HG03060 (cell line): ENCODE data around the gene NCK2.

Source experiments
- ATAC-seq: cut with Tn5 transposase; IDR thresholded peaks from one replicate; pipeline ENCODE4 v1.9.1; 2021; ENCODE audit warnings: low read depth, moderate number of reproducible peaks; ENCODE audit not compliant: unreplicated experiment

NCK2 gene

DNA sequence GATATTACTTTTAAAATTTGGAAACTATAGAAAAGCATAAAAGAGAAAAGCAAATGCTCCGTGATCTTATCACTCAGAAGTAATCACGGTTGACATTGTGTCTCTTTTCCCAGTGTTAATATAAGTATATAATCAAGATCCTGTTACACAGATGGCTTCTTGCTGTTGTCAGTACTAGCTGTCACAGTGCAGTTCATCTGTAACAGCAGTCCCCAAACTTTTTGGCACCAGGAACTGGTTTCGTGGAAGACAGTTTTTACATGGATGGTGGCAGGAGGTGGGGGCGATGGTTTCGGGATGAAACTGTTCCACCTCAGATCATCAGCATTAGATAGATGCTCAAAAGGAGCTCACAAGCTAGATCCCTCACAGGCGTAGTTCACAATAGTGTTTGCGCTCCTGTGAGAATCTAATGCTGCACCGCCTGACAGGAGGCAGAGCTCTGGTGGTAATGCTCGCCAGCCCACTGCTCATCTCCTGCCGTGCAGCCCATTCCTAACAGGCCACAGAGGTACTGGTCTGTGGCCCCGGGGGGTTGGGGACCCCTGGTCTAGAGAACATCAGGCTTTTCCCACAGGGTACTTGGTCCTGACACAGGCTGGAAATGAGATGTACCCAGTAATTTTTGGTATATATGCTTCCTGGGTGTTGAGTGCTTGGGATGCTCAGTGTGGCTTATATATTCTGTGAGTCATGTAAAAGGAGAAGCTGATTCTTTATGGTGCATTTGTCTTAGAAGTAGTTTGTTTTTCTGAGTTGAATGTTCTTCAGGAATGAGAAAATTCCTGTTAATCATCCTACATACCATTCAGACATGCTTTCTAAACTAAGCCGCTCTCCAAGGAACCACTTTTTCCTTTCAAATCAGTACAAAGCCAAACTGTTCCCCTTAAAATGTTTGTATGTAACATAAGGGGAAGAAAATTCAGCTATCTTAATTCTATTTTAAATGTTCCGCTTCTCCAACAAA, 121.8 kb downstream of the NCK2 start:
- no peak for ATAC-seq

DNA sequence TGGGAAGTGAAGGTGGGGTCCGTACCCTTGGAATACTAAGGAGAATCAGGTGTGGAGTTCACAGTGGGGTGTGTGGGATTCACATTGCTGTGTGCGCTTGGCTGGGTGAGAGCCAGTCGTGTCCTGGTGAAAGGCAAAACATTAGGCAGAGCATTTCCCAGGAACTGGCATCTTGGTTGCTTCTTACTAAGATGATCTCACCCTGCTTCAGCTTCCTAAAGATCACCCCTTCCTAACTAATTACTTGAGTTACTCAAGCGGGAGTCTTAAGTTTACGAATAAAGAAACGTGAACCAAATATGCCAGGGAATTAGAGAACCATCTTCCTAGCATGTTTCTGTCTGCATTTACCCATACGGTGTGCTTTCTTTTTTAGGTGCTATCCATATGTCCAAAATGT, 122.9 kb downstream of the NCK2 start:
- ATAC-seq = no peak

DNA sequence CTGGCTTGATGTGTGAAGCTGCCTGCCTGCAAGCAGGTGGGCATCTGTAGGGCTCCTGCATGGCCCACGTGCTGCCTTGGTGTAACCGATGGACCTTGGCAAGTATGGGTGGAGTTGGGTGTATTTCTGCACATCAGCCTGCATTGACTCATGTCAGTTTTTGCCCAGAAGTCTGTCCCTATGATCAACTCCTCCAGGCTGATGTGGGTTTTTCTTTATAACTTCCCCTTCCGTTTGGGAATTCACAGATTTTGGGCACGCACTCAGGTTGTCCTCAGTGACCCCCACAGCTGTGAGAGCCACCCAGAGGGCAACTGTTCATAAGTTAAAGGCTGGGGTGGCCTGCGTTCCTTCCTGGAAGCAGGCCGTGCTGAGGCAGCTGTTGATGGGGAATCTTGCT, 123.3 kb downstream of the NCK2 start:
- ATAC-seq = no peak

DNA sequence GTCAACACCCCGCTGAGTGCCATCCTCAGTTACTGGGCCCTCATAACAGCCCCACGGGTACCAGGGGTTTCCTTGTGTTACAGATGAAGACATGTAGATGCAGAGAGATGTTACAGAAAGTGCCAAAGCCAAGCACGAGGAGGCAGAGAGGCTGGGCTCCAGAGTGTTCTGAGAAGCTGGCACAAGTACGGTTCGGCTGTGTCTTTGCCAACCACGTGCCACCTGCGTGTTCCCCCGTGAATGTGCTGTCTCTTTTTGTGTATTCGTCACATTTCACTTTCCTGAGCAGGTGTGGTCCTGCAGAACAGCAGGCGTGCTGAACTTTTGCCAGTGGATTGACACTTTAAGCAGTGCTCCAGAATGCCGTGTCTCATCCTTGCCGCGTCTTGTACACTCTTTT, 124.6 kb downstream of the NCK2 start:
- no peak for ATAC-seq

DNA sequence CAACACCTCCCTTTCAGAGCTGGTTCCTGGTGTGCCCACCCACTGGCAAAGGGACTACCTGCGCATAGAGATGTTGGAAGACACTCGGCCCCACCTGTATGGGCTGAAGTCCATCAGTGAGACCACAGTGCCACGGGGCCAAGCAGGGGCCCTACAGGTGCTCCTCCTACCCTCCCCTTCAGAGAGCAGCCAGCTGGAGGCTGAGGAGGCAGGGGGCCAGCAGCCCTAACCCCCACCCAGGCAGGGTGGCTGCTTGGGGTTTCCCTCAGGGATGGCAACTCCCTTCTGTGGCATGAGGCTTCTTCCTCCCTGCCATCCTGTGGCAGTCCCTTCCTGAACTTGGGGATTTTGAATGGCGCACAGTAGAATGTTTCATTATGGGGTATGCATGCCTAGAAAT, 125.3 kb downstream of the NCK2 start:
- no peak for ATAC-seq

DNA sequence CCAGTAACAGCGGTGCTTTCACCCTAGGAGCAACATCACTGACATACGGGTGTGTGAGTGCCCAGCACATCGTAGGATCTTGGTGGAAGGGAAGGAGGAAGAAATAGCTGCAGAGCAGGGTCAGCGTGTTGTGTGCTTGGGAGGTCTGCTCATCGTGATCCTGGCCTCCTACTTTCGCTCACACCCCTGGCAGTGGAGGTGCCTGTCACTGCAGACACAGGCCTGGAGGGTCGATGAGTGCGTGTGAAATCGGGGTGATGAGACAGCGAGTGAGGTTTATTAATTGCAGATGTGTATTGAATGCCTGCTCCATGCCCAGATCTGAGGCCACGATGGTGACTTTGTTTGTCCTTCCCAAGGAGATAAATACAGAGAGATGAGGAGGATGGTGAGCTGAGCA, 126.1 kb downstream of the NCK2 start:
- no peak for ATAC-seq

DNA sequence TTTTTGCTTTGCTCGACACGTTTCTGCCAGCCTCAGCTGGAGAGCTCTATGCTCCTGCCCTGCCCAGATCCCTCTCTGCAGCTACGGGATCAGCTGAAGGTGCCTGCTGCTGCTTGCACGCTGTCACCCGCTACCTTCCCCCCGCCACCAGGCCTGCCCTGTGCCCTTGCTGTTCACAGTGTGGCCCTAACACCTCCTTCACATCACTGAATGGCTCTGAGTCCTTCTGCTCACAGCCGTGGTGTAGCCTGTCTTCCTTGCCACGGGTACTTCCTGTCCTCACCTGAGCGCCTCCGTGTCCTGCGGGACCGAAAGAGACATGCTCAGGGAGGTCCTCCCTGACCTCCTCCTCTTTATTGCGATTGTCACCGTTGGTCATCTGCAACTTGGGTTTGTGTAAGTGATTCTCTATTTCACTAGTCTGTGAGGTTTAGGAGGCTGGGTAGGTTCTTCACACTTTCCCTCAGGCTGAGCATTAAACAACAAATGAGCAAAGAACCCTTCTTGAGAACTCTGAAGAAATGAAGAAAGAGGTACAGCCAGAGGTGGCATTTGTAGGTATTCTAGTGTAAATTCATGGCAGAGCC, 127.5 kb downstream of the NCK2 start:
- ATAC-seq = no peak

DNA sequence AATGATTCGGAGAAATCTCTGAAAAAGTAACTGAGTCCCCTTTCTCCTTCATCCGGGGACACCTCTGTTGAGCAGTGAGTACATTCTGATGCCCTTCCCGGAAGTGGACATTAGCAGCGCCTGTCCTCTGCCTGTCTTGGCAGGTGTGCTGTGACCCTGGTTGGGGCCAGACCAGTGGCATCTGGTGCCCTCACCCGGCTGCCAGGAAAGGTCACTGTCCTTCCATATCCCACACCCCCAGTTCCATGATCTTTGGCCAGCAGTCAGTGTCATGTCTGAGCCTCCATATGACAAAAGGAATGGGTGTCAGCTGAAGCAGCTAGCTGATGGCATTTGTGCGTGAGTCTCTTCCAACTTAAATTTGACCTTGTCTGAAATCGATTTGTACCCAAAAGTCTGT, 128.1 kb downstream of the NCK2 start:
- no peak for ATAC-seq

DNA sequence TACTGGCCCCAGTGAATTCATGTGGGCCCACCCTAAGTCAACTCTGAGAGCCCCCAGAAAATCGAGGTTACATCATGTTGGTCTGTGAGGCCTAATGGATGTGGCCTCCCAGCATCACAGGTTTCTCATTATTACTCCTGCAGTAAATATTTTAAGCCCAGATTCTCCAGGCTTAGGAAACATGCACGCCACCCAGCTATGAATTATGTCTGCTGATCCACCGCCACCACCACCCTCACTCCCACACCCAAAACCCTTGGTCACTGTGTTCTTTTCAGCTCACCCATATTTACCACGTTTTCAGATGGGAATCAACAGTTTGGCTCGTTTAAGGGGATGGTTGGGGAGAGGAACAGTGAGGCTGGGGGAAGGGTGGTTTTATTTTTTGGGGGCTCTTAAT, 128.6 kb downstream of the NCK2 start:
- no peak for ATAC-seq

DNA sequence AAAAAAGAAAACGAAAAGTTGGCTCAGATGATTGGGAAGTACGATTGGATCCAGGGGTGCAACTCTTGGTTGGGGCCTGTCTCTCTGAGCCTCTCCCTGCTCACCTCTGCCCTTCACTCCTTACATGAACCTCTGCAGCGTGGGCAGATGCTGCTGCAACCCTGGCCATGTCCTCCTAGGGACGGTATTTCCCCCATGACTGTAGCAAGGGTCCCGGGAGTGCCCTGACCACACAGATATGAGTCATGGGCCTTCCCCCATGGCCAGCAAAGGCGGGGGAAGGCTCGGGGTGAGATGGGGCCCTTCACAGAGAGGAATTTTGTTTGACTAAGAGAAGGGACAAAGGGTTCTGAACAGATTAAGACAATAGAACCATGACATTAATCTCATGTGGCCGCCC, 129.0 kb downstream of the NCK2 start:
- peak; percentile 63 for ATAC-seq

DNA sequence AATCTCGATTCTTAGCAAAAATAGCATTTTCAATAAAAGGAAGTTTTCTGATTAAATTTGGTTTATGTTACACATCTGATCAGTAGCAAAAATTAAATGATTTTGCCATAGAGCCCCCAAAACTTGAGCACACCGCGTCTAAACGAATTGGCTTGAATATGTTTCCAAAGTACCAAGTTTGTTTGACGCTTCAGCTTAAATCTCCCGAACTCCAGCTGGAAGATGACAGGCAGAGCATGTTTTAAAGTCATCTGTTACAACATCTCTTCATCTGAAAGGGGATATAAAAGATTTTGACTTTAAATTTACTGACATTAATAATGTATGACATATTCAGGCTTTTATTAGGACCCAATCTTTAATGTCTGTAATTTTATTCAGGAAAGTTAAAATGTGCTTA, 129.8 kb downstream of the NCK2 start:
- ATAC-seq = no peak

DNA sequence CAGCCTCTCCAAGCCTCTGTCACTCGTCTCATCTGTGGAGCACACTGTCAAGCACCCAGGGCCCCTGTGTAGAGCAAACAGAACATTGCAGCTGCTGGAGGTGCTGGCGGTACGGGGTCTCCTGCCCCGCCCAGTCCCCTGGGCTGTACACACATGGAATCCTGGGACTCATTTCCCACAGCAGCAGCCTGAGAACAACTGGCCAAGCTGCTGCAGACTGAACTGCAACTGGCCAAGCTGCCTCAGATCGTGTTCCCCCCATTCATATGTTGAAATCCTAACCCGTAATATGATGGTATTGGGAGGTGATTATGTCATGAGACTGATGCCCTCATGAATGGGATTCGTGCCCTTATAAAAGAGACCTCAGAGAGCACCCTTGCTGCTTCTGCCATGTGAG, 130.5 kb downstream of the NCK2 start:
- no peak for ATAC-seq

DNA sequence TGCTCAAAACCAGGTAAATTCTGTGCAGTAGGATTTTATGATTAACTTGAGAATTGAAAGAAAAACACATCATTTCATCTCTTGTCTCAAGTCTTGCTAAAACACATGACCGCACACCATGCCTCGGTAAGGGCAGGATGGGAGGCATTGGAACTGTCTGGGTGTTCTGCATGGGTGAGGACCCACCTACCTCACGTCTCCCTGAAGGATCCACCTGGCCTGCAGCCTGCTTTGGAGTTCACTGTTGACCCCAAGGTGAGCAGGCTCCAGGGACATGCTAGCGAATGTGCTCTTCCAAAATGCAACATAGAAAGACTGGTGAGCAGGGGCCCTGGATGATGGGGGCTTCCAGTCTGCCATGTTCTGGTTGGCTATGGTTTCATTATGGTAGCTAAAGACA, 131.5 kb downstream of the NCK2 start:
- ATAC-seq = no peak

DNA sequence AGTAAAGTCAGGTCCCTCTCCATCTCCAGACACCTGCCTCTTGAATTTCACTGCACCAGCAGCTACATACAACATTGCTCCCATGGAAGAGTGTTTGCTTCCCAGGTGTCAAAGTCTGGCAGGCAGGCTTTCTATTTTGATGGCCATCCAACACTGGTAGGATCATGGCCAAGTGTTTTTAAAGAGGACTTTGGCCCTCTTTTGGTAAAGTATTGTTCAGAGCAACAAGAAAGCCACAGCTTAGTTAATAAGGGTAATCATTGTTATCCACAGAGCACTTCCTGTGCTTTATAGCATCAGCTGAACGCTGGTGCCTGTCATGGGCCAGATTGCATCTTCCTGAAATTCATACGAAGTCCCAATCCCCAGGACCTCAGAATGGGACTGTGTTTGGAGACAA, 133.2 kb downstream of the NCK2 start:
- no peak for ATAC-seq

DNA sequence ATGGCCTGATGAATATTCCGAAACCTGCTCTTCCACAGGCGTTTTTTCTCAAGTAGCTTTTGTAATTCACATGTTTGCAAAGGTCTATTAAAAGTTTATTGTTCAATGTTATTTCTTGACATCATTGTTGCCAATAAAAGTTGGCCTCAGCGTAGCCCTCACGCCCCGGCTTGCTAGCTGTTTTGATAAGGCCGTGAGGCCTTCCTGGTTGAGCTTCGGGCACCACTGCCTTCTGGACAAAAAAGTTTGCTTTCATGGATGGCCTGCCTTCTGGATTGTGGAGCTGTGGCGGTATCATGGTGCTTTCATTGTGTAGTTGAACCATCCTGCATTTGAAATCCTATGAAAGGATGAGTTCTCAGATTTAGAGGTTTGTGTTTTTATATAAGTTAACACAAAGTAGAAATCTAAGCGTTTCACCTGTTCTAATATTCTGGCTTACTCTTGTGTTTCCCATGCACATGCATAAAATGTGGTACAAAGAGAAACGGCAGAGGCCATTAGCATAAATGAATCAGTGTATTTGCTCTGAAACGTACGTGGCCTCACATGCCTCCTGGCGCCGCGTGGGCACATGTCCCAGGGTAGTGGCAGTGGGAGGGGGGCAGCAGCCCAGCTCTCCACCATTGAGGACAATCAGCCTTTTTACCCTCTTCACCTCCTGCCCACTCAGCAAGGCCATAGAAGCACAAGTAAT, 134.5 kb downstream of the NCK2 start:
- ATAC-seq = no peak

DNA sequence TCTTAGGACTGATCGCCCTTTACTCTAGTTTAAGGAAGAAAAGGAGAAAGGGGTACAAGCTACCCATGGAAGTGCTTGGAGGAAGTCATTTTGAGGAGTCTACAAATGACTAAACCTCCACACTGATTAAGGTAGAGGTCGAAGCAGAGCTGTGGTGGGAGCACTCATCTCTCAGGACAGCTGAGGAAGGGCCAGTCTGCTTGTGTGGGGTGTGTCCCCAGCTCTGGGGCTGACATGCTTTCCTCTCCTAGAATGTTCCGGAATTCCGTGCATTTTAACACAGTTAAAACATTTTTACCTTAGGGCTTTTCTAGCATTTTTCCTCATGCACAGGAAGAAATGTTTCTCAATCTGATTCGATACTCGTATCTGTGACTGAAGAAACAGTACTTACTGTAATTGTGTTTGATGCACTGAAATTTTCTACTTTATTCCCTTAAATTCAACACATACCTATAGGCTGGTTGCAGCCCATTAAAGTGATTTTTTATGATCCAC, 135.1 kb downstream of the NCK2 start:
- no peak for ATAC-seq

DNA sequence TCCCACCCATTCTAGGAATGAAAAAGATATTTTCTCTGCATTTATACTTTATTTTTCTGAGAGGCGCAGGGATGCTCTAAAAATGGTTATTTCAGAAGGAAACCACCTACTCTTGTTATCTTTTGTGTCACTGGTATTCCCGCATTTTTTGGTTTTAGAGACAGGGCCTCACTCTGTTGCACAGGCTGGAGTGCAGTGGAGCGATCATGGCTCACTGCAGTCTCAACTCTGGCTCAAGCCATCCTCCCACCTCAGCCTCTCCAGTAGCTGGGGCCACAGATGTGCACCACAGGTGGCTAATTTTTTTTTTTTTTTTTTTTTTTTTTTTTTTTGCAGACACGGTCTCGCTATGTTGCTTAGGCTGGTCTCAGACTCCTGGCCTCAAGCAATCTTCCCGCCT, 135.9 kb downstream of the NCK2 start:
- ATAC-seq = no peak

DNA sequence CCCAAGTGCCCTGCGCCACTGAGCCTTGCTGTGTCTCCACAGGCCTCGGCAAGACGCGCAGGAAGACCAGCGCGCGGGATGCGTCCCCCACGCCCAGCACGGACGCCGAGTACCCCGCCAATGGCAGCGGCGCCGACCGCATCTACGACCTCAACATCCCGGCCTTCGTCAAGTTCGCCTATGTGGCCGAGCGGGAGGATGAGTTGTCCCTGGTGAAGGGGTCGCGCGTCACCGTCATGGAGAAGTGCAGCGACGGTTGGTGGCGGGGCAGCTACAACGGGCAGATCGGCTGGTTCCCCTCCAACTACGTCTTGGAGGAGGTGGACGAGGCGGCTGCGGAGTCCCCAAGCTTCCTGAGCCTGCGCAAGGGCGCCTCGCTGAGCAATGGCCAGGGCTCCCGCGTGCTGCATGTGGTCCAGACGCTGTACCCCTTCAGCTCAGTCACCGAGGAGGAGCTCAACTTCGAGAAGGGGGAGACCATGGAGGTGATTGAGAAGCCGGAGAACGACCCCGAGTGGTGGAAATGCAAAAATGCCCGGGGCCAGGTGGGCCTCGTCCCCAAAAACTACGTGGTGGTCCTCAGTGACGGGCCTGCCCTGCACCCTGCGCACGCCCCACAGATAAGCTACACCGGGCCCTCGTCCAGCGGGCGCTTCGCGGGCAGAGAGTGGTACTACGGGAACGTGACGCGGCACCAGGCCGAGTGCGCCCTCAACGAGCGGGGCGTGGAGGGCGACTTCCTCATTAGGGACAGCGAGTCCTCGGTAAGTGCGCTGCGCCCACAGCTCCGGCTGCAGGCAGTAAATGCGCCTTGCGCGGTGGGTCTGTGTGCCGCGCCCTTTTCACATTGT, 136.8 kb downstream of the NCK2 start:
- ATAC-seq = no peak

DNA sequence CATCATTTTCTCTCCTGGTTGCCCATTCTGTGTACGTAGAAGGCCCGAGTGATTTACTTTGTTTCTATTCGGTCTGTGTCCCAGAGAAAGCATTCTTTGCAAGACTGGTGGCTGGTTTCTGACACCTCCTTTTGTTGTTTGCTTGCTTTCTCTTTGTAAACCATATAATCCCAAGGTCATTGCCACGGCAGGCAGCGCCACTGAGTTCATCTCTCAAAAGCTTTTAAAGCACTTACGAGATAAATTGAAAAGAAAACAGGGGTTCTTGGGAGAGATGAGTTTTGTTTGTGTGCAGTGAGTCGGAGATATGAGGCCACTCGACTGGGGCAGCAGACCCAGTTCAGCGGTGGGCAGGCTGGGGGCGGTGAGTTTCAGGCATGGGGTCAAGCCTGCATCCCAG, 137.6 kb downstream of the NCK2 start:
- no peak for ATAC-seq

DNA sequence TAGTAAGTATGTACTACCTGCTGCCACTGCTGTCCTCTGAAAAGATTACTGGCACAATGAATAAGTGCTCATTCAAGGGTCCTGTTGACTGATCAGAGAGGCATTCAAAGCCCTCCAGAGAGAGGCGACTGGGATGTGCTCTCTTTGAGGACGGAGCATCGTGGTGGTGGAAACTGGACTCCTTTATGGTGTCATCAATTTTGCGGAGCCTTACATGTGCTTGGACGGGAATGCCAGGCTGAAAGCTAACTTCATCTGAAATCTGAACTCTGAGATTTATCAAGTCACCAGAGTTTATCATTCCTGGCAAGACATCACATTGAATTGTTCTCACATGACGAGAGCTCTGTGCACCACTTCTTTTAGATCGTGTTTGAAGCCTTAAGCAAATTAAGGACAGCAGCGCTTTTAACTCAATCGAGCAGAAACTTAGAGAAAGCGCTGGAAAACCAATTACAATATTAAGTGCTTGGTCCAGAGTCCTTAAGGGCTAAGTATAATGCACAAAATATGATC, 138.3 kb downstream of the NCK2 start:
- ATAC-seq = no peak
